Measurements from ENCODE around the gene ANK3.
"Not testable (repeated sequence)": the region's sequence is repeated elsewhere in the genome, so short reads cannot be mapped to it uniquely, and the experiment has no call there.

The ANK3 gene

DNA sequence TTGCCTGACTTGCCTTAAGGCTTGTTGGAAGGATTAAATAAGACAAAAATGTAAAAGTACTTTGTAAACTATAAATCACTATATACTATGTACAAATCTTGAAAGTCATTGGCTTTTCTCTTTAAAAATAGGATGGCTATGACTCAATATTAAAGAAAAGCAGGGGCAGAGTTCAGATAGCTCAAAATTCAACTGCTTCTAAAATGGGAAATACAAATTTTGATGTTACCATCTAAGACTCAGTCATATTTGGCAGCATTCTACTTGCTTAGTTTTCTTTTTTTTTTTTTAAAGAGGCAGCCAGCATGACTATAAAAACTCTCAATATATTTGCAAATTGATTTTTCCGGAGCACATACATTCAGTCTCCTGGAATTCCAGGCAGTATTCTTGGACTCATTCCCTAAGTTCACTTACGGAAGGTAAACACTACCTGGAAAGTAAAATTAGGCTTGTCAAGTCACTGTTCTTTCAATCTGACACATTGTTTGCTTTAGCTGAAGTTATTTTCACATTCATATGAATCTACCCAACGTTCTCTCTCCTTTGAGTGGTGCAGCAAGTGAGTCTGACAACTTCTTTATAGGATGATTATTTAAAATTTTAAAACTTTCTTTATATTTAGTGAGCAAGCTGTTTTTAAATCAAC, 349.5 kb downstream of the ANK3 start:
- in situ Hi-C loops (cut with HindIII; ENCODE audit: low sequenced_read_pairs), result no loop called here
- DNase-seq (ENCODE audit: low read depth), result no peak
- no peak overlapping the region for H3K4me3 ChIP-seq (ENCODE audit: low read depth, low read length)
- TF ChIP-seq, protein P1, sequence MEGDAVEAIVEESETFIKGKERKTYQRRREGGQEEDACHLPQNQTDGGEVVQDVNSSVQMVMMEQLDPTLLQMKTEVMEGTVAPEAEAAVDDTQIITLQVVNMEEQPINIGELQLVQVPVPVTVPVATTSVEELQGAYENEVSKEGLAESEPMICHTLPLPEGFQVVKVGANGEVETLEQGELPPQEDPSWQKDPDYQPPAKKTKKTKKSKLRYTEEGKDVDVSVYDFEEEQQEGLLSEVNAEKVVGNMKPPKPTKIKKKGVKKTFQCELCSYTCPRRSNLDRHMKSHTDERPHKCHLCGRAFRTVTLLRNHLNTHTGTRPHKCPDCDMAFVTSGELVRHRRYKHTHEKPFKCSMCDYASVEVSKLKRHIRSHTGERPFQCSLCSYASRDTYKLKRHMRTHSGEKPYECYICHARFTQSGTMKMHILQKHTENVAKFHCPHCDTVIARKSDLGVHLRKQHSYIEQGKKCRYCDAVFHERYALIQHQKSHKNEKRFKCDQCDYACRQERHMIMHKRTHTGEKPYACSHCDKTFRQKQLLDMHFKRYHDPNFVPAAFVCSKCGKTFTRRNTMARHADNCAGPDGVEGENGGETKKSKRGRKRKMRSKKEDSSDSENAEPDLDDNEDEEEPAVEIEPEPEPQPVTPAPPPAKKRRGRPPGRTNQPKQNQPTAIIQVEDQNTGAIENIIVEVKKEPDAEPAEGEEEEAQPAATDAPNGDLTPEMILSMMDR (IDR thresholded peaks at IDR 0.05; ENCODE audit: low read depth, low read length, missing control alignments), result no peak

DNA sequence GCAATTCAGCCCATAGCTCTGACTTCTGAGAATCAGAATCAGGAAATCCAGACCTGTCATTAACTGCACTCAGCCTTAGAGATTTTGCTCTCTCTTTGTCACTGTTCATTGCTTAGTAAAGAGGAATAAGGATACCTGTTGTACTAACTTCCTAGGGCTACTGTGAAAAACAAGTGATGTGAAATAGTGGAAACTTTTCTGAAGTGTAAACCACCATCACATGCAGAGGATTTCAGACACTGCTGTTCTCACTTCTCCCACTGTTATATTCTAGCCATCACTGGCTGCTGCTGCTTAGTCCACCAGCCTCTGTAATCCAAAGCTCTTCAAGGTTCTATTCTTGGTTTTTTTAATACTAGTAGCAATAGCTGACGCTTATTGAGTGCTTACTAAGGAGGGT, 353.7 kb downstream of the ANK3 start:
- DNase-seq (ENCODE audit: low read depth), result no peak
- in situ Hi-C loops (cut with HindIII; ENCODE audit: low sequenced_read_pairs), result no loop called here
- TF ChIP-seq, protein P1 (IDR thresholded peaks at IDR 0.05; ENCODE audit: low read depth, low read length, missing control alignments), result no peak
- no peak overlapping the region for H3K4me3 ChIP-seq (ENCODE audit: low read depth, low read length)

DNA sequence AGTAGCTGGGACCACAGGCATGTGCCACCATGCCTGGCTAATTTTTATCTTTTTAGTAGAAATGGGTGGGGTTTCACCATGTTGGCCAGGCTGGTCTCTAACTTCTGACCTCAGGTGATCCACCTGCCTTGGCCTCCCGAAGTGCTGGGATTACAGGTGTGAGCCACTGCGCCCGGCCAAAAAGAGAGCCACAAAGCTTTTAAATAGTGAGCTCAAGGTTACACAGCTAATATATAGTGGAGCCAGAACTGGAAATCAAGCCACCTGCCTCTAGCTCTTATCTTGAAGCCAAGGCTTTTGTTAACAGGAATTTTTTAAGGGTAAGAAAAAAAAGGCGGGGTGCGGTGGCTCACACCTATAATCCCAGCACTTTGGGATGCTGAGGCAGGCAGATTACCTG, 354.3 kb downstream of the ANK3 start:
- DNase-seq (ENCODE audit: low read depth); in situ Hi-C loops (cut with HindIII; ENCODE audit: low sequenced_read_pairs); H3K4me3 ChIP-seq (ENCODE audit: low read depth, low read length): not testable (repeated sequence)

- peak; percentile 24 for DNase-seq (ENCODE audit: low read depth)
- TF ChIP-seq, protein P1 (IDR thresholded peaks at IDR 0.05; ENCODE audit: low read depth, low read length, missing control alignments), result peak; percentile 59
- no peak overlapping the region for H3K4me3 ChIP-seq (ENCODE audit: low read depth, low read length)
- in situ Hi-C loops (cut with HindIII; ENCODE audit: low sequenced_read_pairs), result no loop called here
Measured at GRCh38 chr10:60032723-60033122, 357.0 kb downstream of the ANK3 start.

DNA sequence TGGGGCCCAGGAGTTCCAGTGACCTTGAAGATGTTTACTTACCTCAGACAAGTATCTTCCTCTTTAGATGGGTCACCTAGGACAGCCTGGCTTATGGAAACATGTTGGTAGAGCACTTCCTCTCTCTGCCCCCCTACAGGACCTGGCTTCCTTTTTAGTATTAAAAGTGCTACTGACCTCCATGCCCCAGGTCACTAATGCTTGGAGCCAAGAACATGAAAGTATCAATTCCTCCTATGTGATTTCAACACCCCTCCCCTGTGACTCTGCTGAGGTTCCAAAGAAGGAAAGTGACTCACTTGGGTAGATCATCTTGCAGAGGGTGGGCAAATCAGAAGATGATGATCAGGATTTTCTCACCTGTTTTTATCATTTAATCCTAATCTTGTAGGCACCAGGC, 358.0 kb downstream of the ANK3 start:
- TF ChIP-seq, protein P1 (IDR thresholded peaks at IDR 0.05; ENCODE audit: low read depth, low read length, missing control alignments), result no peak
- DNase-seq (ENCODE audit: low read depth), result no peak
- no peak overlapping the region for H3K4me3 ChIP-seq (ENCODE audit: low read depth, low read length)
- in situ Hi-C loops (cut with HindIII; ENCODE audit: low sequenced_read_pairs), result no loop called here

DNA sequence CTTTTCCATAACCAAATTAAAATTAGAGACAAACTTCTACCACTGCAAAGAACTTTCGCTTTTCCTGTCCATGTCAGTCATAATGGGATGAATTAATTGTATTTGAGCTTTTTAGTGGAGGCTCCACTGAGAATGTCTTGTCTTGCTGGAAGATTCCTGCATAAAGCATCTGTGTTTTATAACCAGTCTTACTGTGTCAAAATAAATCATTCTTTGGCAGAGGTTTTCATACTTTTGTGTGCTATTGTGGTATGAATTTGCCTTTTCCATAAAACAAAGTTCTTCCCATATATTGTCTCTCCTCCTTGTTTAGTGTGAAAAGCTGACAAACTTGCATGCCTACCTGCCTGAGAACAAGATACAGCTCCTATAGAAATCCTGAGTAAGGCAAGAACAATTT, 358.5 kb downstream of the ANK3 start:
- TF ChIP-seq, protein P1 (IDR thresholded peaks at IDR 0.05; ENCODE audit: low read depth, low read length, missing control alignments), result no peak
- in situ Hi-C loops (cut with HindIII; ENCODE audit: low sequenced_read_pairs), result no loop called here
- no peak overlapping the region for H3K4me3 ChIP-seq (ENCODE audit: low read depth, low read length)
- no peak for DNase-seq (ENCODE audit: low read depth)

- no peak overlapping the region for H3K4me3 ChIP-seq (ENCODE audit: low read depth, low read length)
- no peak for DNase-seq (ENCODE audit: low read depth)
- in situ Hi-C loops (cut with HindIII; ENCODE audit: low sequenced_read_pairs), result no loop called here
- TF ChIP-seq, protein P1 (IDR thresholded peaks at IDR 0.05; ENCODE audit: low read depth, low read length, missing control alignments), result no peak
Measured at GRCh38 chr10:60029475-60029874, 360.2 kb downstream of the ANK3 start.

Data from astrocyte of the cerebellum (primary cell).